Hair follicle dermal papilla cell (primary cell): ENCODE results near the gene TBC1D3B. TPM values are rescaled to one million over a fixed set of nuclear protein-coding genes. Genes with fewer than 3 reads are reported as not detected.

Experiments
- total RNA-seq: library from RNA; depleted of rRNA; stranded (reverse); fragments of >200 nt; gene quantifications from 2 replicates; pipeline ENCODE4 v1.2.3, GENCODE V29; 2012

TBC1D3B gene
- total RNA-seq: not detected in 2 replicates

GRCh38 chr17:36176536-36176935 lies at the start of gene TBC1D3B:
TBC1D3B (minus strand) TSS chr17:36176636; CDS start chr17:36175050, 1,586 bp downstream.

GRCh38 chr17:36210439-36211211 lies 34.2 kb upstream of the TBC1D3B start, which contains the start of gene CCL4L2:
CCL4L2 (plus strand) TSS chr17:36211063.

Other genes with a start within 250 kb of the TBC1D3B start
- gene RDM1, start 245.9 kb downstream of the TBC1D3B start, total RNA-seq: not detected in 2 replicates
- not detected in 2 replicates for gene LYZL6, start 232.9 kb downstream of the TBC1D3B start, total RNA-seq
- gene CCL16, start 195.1 kb downstream of the TBC1D3B start, total RNA-seq: not detected in 2 replicates
- gene CCL14, start 189.9 kb downstream of the TBC1D3B start, total RNA-seq: not detected in 2 replicates
- not detected in 2 replicates for gene CCL15, start 175.1 kb downstream of the TBC1D3B start, total RNA-seq
- gene CCL23, start 158.7 kb downstream of the TBC1D3B start, total RNA-seq: not detected in 2 replicates
- not detected in 2 replicates for gene CCL18, start 112.4 kb downstream of the TBC1D3B start, total RNA-seq
- not detected in 2 replicates for gene CCL3, start 86.5 kb downstream of the TBC1D3B start, total RNA-seq
- 0.32 TPM in 1 of 2 replicates, not detected in the other for gene CCL4, start 72.8 kb downstream of the TBC1D3B start, total RNA-seq
- gene CCL3L1, start 20.1 kb upstream of the TBC1D3B start, total RNA-seq: not detected in 2 replicates
- gene CCL4L2, start 34.4 kb upstream of the TBC1D3B start, total RNA-seq: not detected in 2 replicates
- under 0.01 and 0.73 TPM in 2 replicates for gene TBC1D3I, start 87.9 kb upstream of the TBC1D3B start, total RNA-seq
- not detected in 2 replicates for gene TBC1D3G, start 147.2 kb upstream of the TBC1D3B start, total RNA-seq
- gene TBC1D3H, start 211.8 kb upstream of the TBC1D3B start, total RNA-seq: not detected in 2 replicates